Stimulated activated CD8-positive, alpha-beta memory T cell treated with anti-CD3 and anti-CD28 coated beads, Interleukin-12 subunit alpha, Interleukin-12 subunit beta, amount 100 ng/mL, for 1 hour (primary cell): ENCODE results near the gene TXNDC2.

Source experiments
- DNase-seq: peaks from one replicate; pipeline ENCODE4 v3.0.0-alpha.2; 2020; ENCODE audit warnings: low read depth

Gene TXNDC2

GRCh38 chr18:9860682-9861081, 25.1 kb upstream of the TXNDC2 start:
- DNase-seq, result no peak

- DNase-seq, result no peak
These were observed 24.6 kb upstream of the TXNDC2 start for GRCh38 chr18:9861157-9861556.

GRCh38 chr18:9861933-9862332, 23.8 kb upstream of the TXNDC2 start:
- no peak for DNase-seq

GRCh38 chr18:9862686-9863085, 23.1 kb upstream of the TXNDC2 start:
- no peak for DNase-seq

GRCh38 chr18:9863282-9863681, 22.5 kb upstream of the TXNDC2 start:
- DNase-seq, result no peak

- DNase-seq, result no peak
These were observed 19.8 kb upstream of the TXNDC2 start for GRCh38 chr18:9865764-9866490.

- no peak for DNase-seq
These were observed 19.1 kb upstream of the TXNDC2 start for GRCh38 chr18:9866627-9867026.

- no peak for DNase-seq
These were observed 18.6 kb upstream of the TXNDC2 start for GRCh38 chr18:9867071-9867594.

GRCh38 chr18:9868857-9869714, 16.7 kb upstream of the TXNDC2 start:
- DNase-seq, result no peak

- no peak for DNase-seq
These were observed 15.9 kb upstream of the TXNDC2 start for GRCh38 chr18:9869715-9870430.

GRCh38 chr18:9870431-9871008, 15.3 kb upstream of the TXNDC2 start:
- DNase-seq, result no peak

- no peak for DNase-seq
These were observed 14.5 kb upstream of the TXNDC2 start for GRCh38 chr18:9871244-9871746.

- DNase-seq, result no peak
These were observed 12.9 kb upstream of the TXNDC2 start for GRCh38 chr18:9872823-9873222.

GRCh38 chr18:9874728-9875127, 11.0 kb upstream of the TXNDC2 start:
- no peak for DNase-seq

- DNase-seq, result no peak
These were observed 9.4 kb upstream of the TXNDC2 start for GRCh38 chr18:9876212-9876866.

GRCh38 chr18:9876867-9877654, 8.7 kb upstream of the TXNDC2 start:
- no peak for DNase-seq

- no peak for DNase-seq
These were observed 8.1 kb upstream of the TXNDC2 start for GRCh38 chr18:9877655-9878014.

- DNase-seq, result no peak
These were observed 7.7 kb upstream of the TXNDC2 start for GRCh38 chr18:9878095-9878494.

GRCh38 chr18:9878783-9879242, 7.0 kb upstream of the TXNDC2 start:
- DNase-seq, result no peak

- DNase-seq, result no peak
These were observed 1.7 kb upstream of the TXNDC2 start for GRCh38 chr18:9884090-9884489.
